A549 (cell line): ENCODE measurements around the gene ROR2.

Experiments
- CBX2 ChIP-seq: fragments of 200-600 bp; sonication (generic); IDR thresholded peaks from 2 replicates; pipeline ENCODE4 v1.6.1; 2016; ENCODE audit warnings: low read depth, mild to moderate bottlenecking, borderline replicate concordance
- CHD4 ChIP-seq: fragments of 200-600 bp; sonication (generic); IDR thresholded peaks from 2 replicates; pipeline ENCODE4 v1.6.1; 2016; ENCODE audit warnings: antibody characterized with exemption, mild to moderate bottlenecking, borderline replicate concordance
- CTCF ChIP-seq: fragments of >200 bp; sonication (Bioruptor Twin); formaldehyde crosslinking; IDR thresholded peaks from 3 replicates; pipeline ENCODE4 v1.5.1; 2016
- EHMT2 ChIP-seq: fragments of 200-600 bp; sonication (generic); IDR thresholded peaks from 2 replicates; pipeline ENCODE4 v1.6.1; 2016; ENCODE audit warnings: antibody characterized with exemption, low read depth, mild to moderate bottlenecking, moderate library complexity
- EP300 ChIP-seq, 2 experiments: fragments of >200 bp; sonication (Bioruptor Twin); formaldehyde crosslinking; IDR thresholded peaks; 2 replicates in 1 of 2; 3 replicates in 1 of 2; pipeline ENCODE4 v1.6.1; 2016 to 2017
- HDAC2 ChIP-seq: fragments of 200-600 bp; sonication (generic); IDR thresholded peaks from 2 replicates; pipeline ENCODE4 v1.6.1; 2016
- HOXA7 ChIP-seq: fragments of 250-450 bp; sonication (Bioruptor Pico); IDR thresholded peaks from 2 replicates; pipeline ENCODE4 v1.5.0; 2020; ENCODE audit warnings: mild to moderate bottlenecking, moderate library complexity
- MYC ChIP-seq: IDR thresholded peaks from 2 replicates; pipeline ENCODE4 v1.6.1; 2012; ENCODE audit warnings: mild to moderate bottlenecking, inconsistent platforms, low read length, improper control_type of control experiment, borderline replicate concordance
- NR3C1 ChIP-seq: fragments of >200 bp; sonication (Bioruptor Twin); formaldehyde crosslinking; IDR thresholded peaks from 3 replicates; pipeline ENCODE4 v1.6.1; 2017
- SMC3 ChIP-seq: fragments of >200 bp; sonication (Bioruptor Twin); formaldehyde crosslinking; IDR thresholded peaks from 3 replicates; pipeline ENCODE4 v1.6.1; 2018; ENCODE audit warnings: inconsistent platforms
- ZC3H11A ChIP-seq: fragments of 450-650 bp; IDR thresholded peaks from 2 replicates; pipeline ENCODE4 v1.6.1; 2014; ENCODE audit warnings: antibody characterized with exemption, mild to moderate bottlenecking

- TF ChIP-seq CTCF, result no peak
- no peak for TF ChIP-seq HOXA7 (CRISPR knock-in tag)
- TF ChIP-seq NR3C1, result no peak
- no peak for TF ChIP-seq EP300 (IDR thresholded peaks at IDR 0.05)
- TF ChIP-seq ZC3H11A, result no peak
- TF ChIP-seq MYC, result no peak
- no peak for TF ChIP-seq EHMT2
- no peak for TF ChIP-seq HDAC2
- TF ChIP-seq CBX2, result no peak
- no peak for TF ChIP-seq CHD4
- no peak for TF ChIP-seq SMC3
Measured at GRCh38 chr9:91890662-91891061, 59.4 kb downstream of the ROR2 start.
